SK-N-SH treated with all-trans-retinoic acid at 6 μM for 48 hours (cell line): ENCODE data around the gene SMYD3.

Experiments
- CSRNP3 ChIP-seq: fragments of 250-450 bp; sonication (Bioruptor Pico); IDR thresholded peaks from 2 replicates; pipeline ENCODE4 v1.5.1; 2021; ENCODE audit warnings: mild to moderate bottlenecking, moderate library complexity
- GLIS3 ChIP-seq: fragments of 250-450 bp; sonication (Bioruptor Pico); IDR thresholded peaks from 2 replicates; pipeline ENCODE4 v1.5.0; 2020; ENCODE audit warnings: mild to moderate bottlenecking, moderate library complexity
- PPARA ChIP-seq: fragments of 250-450 bp; sonication (Bioruptor Pico); IDR thresholded peaks from 2 replicates; pipeline ENCODE4 v1.5.0; 2020; ENCODE audit warnings: mild to moderate bottlenecking, borderline replicate concordance
- SNAI2 ChIP-seq: fragments of 250-450 bp; sonication (Bioruptor Pico); IDR thresholded peaks from 2 replicates; pipeline ENCODE4 v1.5.0; 2020; ENCODE audit warnings: mild to moderate bottlenecking, moderate library complexity
- TCF4 ChIP-seq: fragments of 250-450 bp; sonication (Bioruptor Pico); IDR thresholded peaks from 2 replicates; pipeline ENCODE4 v1.8.0; 2021; ENCODE audit warnings: mild to moderate bottlenecking, moderate library complexity, borderline replicate concordance
- TOX ChIP-seq: fragments of 250-450 bp; sonication (Bioruptor Pico); IDR thresholded peaks from 2 replicates; pipeline ENCODE4 v1.8.0; 2021; ENCODE audit warnings: mild to moderate bottlenecking, moderate library complexity, borderline replicate concordance
- ZC3H10 ChIP-seq: fragments of 250-450 bp; sonication (Bioruptor Pico); IDR thresholded peaks from 2 replicates; pipeline ENCODE4 v1.5.1; 2021; ENCODE audit warnings: mild to moderate bottlenecking, moderate library complexity
- ZFP3 ChIP-seq: fragments of 250-450 bp; sonication (Bioruptor Pico); IDR thresholded peaks from 2 replicates; pipeline ENCODE4 v1.5.0; 2020; ENCODE audit warnings: mild to moderate bottlenecking, moderate library complexity
- ZFP30 ChIP-seq: fragments of 450-650 bp; formaldehyde crosslinking; IDR thresholded peaks from 2 replicates; pipeline ENCODE4 v1.5.0; 2022; ENCODE audit warnings: mild to moderate bottlenecking, moderate library complexity
- ZNF8 ChIP-seq: fragments of 450-650 bp; formaldehyde crosslinking; IDR thresholded peaks from 2 replicates; pipeline ENCODE4 v1.5.0; 2020; ENCODE audit warnings: mild to moderate bottlenecking, moderate library complexity
- TF ChIP-seq, protein P1 (sequence below): fragments of 250-450 bp; sonication (Bioruptor Pico); IDR thresholded peaks from 2 replicates; pipeline ENCODE4 v1.8.0; 2020; ENCODE audit warnings: mild to moderate bottlenecking, moderate library complexity, borderline replicate concordance

DNA sequence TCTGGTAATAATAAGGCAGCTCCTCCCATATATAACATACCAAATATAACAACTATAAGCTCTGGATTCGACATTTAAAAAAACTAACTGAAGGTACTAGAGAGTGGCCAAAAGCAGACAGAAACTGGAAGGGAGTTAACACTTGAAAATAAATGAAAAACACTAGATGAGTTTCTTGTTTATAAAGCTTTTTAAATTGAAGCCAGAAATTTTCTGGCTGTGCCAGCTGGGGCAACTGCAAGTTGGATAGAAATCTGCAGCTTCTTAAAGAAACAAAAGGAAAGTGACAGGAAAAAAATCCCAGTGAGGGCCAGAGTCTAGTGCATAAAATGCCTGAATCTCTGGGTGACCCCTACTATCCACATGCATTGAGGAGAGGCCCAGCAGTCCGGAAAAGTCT lies 432.7 kb downstream of the SMYD3 start:
- TF ChIP-seq TCF4 (CRISPR knock-in tag) (no peak), CSRNP3 (CRISPR knock-in tag) (no peak), GLIS3 (no peak), PPARA (CRISPR knock-in tag) (no peak), ZFP30 (CRISPR knock-in tag) (no peak), ZFP3 (no peak), SNAI2 (CRISPR knock-in tag) (no peak), ZNF8 (no peak), TOX (CRISPR knock-in tag) (no peak), ZC3H10 (CRISPR knock-in tag) (no peak)
- TF ChIP-seq, protein P1, sequence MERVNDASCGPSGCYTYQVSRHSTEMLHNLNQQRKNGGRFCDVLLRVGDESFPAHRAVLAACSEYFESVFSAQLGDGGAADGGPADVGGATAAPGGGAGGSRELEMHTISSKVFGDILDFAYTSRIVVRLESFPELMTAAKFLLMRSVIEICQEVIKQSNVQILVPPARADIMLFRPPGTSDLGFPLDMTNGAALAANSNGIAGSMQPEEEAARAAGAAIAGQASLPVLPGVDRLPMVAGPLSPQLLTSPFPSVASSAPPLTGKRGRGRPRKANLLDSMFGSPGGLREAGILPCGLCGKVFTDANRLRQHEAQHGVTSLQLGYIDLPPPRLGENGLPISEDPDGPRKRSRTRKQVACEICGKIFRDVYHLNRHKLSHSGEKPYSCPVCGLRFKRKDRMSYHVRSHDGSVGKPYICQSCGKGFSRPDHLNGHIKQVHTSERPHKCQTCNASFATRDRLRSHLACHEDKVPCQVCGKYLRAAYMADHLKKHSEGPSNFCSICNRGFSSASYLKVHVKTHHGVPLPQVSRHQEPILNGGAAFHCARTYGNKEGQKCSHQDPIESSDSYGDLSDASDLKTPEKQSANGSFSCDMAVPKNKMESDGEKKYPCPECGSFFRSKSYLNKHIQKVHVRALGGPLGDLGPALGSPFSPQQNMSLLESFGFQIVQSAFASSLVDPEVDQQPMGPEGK (CRISPR knock-in tag): no peak
